ENCODE data around the gene GNG12.

Gene GNG12

DNA sequence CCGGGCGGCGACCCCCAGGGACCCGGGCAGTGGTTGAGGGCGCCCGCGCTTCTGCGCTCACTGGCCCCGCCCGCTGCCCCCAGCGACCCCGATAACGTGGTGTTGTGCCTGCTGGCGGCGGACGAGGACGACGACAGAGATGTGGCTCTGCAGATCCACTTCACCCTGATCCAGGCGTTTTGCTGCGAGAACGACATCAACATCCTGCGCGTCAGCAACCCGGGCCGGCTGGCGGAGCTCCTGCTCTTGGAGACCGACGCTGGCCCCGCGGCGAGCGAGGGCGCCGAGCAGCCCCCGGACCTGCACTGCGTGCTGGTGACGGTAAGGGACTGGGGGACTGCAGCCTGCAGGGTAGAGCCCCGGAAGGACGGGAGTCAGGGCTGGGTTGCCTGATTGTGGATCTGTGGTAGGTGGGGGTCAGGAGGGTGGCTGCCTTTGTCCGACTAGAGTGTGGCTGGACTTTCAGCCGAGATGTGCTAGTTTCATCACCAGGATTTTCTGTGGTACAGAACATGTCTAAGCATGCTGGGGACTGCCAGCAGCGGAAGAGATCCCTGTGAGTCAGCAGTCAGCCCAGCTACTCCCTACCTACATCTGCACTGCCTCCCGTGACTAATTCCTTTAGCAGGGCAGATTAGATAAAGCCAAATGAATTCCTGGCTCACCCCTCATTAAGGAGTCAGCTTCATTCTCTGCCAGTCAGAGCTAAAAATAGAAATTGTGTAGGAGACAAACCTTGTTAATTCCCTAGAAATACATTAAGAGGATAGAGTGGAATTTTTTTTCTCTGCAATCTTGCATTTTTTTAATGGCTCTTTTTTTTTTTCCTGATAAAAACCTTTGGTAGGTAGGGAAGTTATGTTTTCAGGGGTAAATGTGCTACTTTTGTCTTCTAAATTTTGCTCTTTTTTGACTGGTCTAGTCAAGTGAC lies 146.7 kb downstream of the GNG12 start:
- H2AFZ ChIP-seq (ENCODE audit: low read depth, low read length) = peak overlapping the region; percentile 60
- peaks cover 38% of the 10 kb centered on the region for H3K4me1 ChIP-seq (ENCODE audit: insufficient read depth, low read length)
- no peaks in the 10 kb centered on the region for H3K9me3 ChIP-seq (ENCODE audit: low read length)
- H3K27me3 ChIP-seq (ENCODE audit: insufficient read depth, low read length) = no peaks in the 10 kb centered on the region
- H3K36me3 ChIP-seq (ENCODE audit: insufficient read depth, low read length) = peaks cover 25% of the 10 kb centered on the region
- peak overlapping the region; percentile 94 for H3K4me3 ChIP-seq (ENCODE audit: low read length)

DNA sequence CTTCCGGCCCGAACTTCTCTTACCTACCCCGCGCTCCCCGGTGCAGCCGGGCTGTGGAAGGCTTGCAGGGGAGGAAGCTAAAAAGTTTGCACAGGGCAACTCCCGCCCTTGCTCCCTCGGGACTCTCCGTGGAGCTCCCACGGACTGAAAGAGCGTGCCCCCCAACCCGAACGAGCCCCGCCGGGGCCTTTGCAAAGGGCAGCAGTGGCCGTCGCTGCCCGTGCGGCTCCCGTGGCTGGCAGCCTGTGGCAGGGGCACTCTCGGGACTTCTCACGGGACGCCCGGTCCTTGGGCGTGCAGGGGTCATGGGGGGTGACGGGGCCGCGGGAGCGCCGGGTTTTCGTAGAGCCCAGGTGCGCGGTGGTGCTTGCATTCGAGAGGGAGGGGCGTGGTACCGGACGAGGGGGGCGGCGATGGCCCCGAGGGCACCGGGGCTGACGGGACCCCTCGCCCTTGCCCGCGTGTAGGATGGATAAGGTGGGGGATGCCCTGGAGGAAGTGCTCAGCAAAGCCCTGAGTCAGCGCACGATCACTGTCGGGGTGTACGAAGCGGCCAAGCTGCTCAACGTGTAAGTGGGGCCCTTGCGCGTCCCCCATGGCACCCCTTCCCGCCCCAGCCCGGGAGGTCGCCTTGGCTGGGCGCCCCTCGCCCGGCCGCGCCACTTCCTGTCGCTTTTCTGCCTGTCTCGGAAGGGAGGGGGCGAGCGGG lies 147.6 kb downstream of the GNG12 start:
- peaks cover 38% of the 10 kb centered on the region for H3K4me1 ChIP-seq (ENCODE audit: insufficient read depth, low read length)
- H2AFZ ChIP-seq (ENCODE audit: low read depth, low read length) = peak overlapping the region; percentile 60
- peaks cover 25% of the 10 kb centered on the region for H3K36me3 ChIP-seq (ENCODE audit: insufficient read depth, low read length)
- no peaks in the 10 kb centered on the region for H3K9me3 ChIP-seq (ENCODE audit: low read length)
- peak overlapping the region; percentile 94 for H3K4me3 ChIP-seq (ENCODE audit: low read length)
- no peaks in the 10 kb centered on the region for H3K27me3 ChIP-seq (ENCODE audit: insufficient read depth, low read length)

DNA sequence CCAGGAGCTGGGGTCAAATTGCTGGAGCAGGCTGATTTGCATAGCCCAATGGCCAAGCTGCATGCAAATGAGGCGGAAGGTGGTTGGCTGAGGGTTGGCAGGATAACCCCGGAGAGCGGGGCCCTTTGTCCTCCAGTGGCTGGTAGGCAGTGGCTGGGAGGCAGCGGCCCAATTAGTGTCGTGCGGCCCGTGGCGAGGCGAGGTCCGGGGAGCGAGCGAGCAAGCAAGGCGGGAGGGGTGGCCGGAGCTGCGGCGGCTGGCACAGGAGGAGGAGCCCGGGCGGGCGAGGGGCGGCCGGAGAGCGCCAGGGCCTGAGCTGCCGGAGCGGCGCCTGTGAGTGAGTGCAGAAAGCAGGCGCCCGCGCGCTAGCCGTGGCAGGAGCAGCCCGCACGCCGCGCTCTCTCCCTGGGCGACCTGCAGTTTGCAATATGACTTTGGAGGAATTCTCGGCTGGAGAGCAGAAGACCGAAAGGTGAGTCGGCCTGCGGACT lies 148.2 kb downstream of the GNG12 start, which contains the start of gene GADD45A:
Gene GADD45A, plus strand, starts transcription at position 135 of the 491 bp plus-strand sequence. Its CDS starts 294 bp downstream, at position 429.
- Histone ChIP-seq H3K36me3 (ENCODE audit: insufficient read depth, low read length) (peaks cover 25% of the 10 kb centered on the region), H3K9me3 (ENCODE audit: low read length) (no peaks in the 10 kb centered on the region), H3K27me3 (ENCODE audit: insufficient read depth, low read length) (no peaks in the 10 kb centered on the region), H3K4me3 (ENCODE audit: low read length) (peak within 1 kb of the TSS; percentile 94), H2AFZ (ENCODE audit: low read depth, low read length) (peak within 1 kb of the TSS; percentile 60), H3K4me1 (ENCODE audit: insufficient read depth, low read length) (peaks cover 38% of the 10 kb centered on the region)

DNA sequence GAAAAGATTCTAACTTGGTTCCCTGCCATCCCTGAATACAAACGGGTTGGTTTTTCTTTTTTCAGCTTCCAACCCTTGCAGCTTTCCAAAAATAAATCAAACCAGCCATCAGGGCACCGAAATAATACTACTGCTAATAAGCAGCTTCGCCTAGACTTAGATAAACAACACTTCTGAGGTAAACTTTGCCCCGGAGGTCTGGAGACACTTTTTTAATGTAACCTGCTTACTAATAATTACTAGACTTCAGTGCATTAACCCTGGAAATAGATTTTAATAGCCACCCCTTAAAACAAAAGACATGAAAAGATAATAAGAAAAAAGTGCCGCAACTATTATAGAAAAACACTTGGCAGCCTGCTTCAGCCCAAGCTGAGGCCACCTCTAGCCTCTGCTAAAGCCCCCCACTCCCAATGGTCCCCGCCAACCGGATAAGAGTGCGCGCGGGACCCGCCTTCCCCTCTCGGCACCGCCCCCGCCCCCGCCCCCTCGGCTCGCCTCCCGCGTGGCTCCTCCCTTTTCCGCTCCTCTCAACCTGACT lies 148.7 kb downstream of the GNG12 start:
- Histone ChIP-seq H3K4me3 (ENCODE audit: low read length) (peak overlapping the region; percentile 5), H3K27me3 (ENCODE audit: insufficient read depth, low read length) (no peaks in the 10 kb centered on the region), H3K9me3 (ENCODE audit: low read length) (no peaks in the 10 kb centered on the region), H2AFZ (ENCODE audit: low read depth, low read length) (peak overlapping the region; percentile 34), H3K36me3 (ENCODE audit: insufficient read depth, low read length) (peaks cover 24% of the 10 kb centered on the region), H3K4me1 (ENCODE audit: insufficient read depth, low read length) (peaks cover 37% of the 10 kb centered on the region)

DNA sequence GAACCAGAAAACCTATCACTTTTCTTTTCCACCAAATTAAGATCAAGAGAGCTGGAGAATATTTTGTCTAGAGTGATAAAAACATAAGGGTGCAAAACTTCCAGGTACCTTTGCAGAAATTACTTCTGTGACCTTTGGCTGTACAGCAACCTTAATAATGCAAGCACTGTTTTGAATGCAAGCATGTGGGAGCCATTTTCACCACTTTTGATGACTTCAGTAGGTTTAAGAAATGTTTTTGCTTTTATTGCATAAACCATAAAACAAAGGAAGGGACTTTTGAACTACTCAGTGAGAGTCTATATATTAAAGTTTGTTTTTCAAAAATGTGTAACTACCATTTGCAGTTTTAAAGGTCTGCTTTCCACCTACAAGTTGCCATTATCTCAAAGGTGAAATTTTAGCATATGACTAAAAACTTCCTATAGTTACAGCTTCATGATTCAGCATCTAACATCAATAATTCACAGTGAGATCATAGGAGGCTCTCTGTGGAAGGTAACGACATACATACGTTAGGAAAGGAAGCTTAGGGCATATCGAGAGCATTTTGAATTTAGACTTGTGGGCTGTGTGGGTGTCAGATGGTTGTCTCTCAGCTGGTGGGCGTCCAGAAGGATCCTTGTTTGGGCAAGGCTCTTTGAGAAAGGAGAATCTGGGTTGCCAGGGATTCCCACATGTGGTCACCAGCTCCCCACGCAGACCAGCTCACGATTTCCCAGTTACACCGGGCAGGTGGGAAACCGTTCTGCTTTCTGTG lies 149.3 kb downstream of the GNG12 start:
- peak overlapping the region; percentile 34 for H2AFZ ChIP-seq (ENCODE audit: low read depth, low read length)
- no peaks in the 10 kb centered on the region for H3K27me3 ChIP-seq (ENCODE audit: insufficient read depth, low read length)
- no peak overlapping the region for H3K4me3 ChIP-seq (ENCODE audit: low read length)
- H3K36me3 ChIP-seq (ENCODE audit: insufficient read depth, low read length) = peaks cover 18% of the 10 kb centered on the region
- no peaks in the 10 kb centered on the region for H3K9me3 ChIP-seq (ENCODE audit: low read length)
- H3K4me1 ChIP-seq (ENCODE audit: insufficient read depth, low read length) = peaks cover 30% of the 10 kb centered on the region

DNA sequence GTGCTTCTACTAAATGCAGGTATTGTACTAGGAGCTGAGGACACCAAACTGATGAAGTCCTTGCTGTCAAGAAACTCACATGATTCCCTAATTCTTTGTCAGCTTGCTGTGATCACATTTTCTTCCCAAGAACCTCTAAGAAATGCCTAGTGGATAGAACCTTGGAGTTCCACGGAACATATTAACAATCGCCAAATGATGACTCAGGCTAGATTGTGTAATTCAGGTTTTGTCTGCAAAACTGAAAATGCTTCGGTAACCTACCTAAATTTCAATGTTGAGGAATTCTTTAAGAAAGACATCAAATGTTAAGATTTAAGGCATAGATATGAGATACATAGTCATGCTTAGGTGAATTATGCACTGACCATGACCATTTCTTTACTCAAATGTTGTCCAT lies 150.0 kb downstream of the GNG12 start:
- Histone ChIP-seq H3K4me1 (ENCODE audit: insufficient read depth, low read length) (peaks cover 25% of the 10 kb centered on the region), H3K4me3 (ENCODE audit: low read length) (no peak overlapping the region), H3K9me3 (ENCODE audit: low read length) (no peaks in the 10 kb centered on the region), H3K36me3 (ENCODE audit: insufficient read depth, low read length) (peaks cover 12% of the 10 kb centered on the region), H2AFZ (ENCODE audit: low read depth, low read length) (no peak overlapping the region), H3K27me3 (ENCODE audit: insufficient read depth, low read length) (no peaks in the 10 kb centered on the region)

DNA sequence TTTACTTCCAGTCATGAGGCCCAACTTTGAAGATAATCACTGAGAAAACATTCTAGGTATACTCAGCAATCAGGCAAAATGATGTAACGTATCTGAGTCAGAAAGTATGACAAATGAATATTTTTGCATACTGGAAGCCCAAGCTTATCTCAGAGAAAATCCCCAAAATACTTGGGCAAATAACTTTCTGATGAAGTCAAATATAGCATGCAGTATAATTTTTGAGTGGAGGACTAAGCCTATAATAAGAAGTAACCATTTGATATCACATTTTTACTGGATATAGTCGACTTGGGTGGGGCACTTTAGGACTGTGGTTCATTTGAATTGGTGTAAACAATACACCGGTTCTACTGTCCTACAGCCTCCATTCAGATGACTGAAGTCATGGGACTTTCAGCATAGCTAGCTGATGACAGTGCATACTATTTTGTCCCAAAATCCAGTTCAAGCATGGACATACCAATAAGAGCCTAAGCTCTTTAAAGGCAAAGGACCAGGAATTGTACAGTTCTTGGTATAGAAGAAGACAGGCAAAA lies 150.5 kb downstream of the GNG12 start:
- Histone ChIP-seq H3K4me3 (ENCODE audit: low read length) (no peak overlapping the region), H3K4me1 (ENCODE audit: insufficient read depth, low read length) (peaks cover 19% of the 10 kb centered on the region), H3K36me3 (ENCODE audit: insufficient read depth, low read length) (peaks cover 7% of the 10 kb centered on the region), H3K9me3 (ENCODE audit: low read length) (no peaks in the 10 kb centered on the region), H2AFZ (ENCODE audit: low read depth, low read length) (no peak overlapping the region), H3K27me3 (ENCODE audit: insufficient read depth, low read length) (no peaks in the 10 kb centered on the region)

DNA sequence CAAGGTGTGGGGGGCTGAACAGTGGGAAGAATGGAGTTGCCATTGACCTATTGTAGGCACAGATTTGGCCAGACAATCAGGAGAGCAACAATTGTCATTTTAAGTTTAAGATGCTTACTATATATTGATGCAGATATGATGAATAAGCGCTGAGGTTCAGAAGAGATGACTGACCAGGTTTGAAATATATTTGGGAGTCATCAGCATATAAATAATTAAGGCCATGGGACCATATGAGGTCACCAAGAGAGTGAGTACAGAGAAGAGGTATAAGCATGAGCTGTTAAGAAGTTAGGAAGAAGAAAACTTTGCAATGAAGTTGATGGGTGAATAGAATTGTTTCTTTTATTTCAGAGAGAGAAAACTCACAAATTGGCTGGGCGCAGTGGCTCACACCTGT lies 152.8 kb downstream of the GNG12 start:
- Histone ChIP-seq H3K4me3 (ENCODE audit: low read length) (no peak overlapping the region), H3K4me1 (ENCODE audit: insufficient read depth, low read length) (peaks cover 8% of the 10 kb centered on the region), H3K36me3 (ENCODE audit: insufficient read depth, low read length) (no peaks in the 10 kb centered on the region), H3K27me3 (ENCODE audit: insufficient read depth, low read length) (no peaks in the 10 kb centered on the region), H2AFZ (ENCODE audit: low read depth, low read length) (no peak overlapping the region), H3K9me3 (ENCODE audit: low read length) (no peaks in the 10 kb centered on the region)

DNA sequence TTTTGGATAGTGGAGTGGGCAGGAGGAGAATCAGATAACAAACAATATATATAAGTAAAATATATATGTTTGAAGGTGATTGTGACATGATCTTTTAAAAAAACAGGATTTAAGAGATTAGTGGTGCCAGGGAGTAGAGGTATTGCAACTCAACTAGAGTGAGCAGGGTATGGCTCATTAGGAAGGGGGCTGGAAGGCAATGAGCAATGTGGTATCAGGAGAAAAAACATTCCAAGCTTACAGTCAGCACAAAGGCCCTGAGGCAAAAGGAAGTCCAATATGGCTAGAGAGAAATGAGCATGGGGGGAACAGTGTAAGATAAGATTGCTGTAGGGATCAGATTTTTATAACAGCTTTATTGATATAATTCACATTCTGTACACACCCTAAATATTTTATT lies 153.6 kb downstream of the GNG12 start:
- Histone ChIP-seq H3K27me3 (ENCODE audit: insufficient read depth, low read length) (no peaks in the 10 kb centered on the region), H3K4me3 (ENCODE audit: low read length) (no peak overlapping the region), H2AFZ (ENCODE audit: low read depth, low read length) (no peak overlapping the region), H3K4me1 (ENCODE audit: insufficient read depth, low read length) (peaks cover 10% of the 10 kb centered on the region), H3K9me3 (ENCODE audit: low read length) (no peaks in the 10 kb centered on the region), H3K36me3 (ENCODE audit: insufficient read depth, low read length) (no peaks in the 10 kb centered on the region)

DNA sequence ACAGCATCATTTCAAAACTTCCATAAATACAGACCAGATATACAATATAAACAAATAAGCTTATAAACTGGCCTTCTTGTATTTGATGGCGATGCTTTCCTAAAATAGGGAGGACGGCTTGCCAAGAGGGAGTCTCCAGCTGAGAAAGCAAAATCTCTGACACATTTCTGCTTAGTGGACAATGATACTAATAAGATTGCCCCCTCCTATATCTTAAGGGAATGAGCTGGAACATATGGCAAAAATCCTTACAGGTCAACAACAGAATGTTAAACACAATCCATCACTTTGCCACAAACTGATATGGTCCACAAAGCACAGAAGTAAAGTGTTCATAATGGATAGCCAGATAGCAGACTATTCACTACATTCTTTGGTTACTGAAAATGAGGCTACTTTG lies 155.3 kb downstream of the GNG12 start:
- Histone ChIP-seq H3K36me3 (ENCODE audit: insufficient read depth, low read length) (no peaks in the 10 kb centered on the region), H3K4me1 (ENCODE audit: insufficient read depth, low read length) (peaks cover 4% of the 10 kb centered on the region), H3K27me3 (ENCODE audit: insufficient read depth, low read length) (no peaks in the 10 kb centered on the region), H3K9me3 (ENCODE audit: low read length) (no peaks in the 10 kb centered on the region), H2AFZ (ENCODE audit: low read depth, low read length) (no peak overlapping the region), H3K4me3 (ENCODE audit: low read length) (no peak overlapping the region)

DNA sequence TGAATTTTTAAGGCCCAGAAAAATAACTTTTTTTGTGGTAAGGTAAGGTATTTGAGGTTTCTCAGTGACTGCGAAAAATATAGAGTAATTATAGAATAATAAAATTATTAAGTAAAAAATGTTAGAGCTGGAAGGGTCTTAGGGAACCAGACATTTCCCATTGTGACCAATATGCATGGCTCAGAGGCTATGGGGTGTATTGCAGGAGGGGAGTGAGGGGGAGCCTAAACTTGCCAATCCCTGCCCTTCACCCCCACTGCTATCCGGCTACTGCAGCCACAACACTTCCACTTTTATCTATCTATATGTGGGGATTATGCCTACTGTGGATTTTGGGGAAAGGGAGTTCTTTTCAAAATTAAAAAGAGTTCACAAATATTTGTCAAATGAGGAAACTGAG lies 155.9 kb downstream of the GNG12 start:
- H3K4me3 ChIP-seq (ENCODE audit: low read length) = no peak overlapping the region
- no peaks in the 10 kb centered on the region for H3K36me3 ChIP-seq (ENCODE audit: insufficient read depth, low read length)
- peaks cover 4% of the 10 kb centered on the region for H3K4me1 ChIP-seq (ENCODE audit: insufficient read depth, low read length)
- H3K27me3 ChIP-seq (ENCODE audit: insufficient read depth, low read length) = no peaks in the 10 kb centered on the region
- H3K9me3 ChIP-seq (ENCODE audit: low read length) = no peaks in the 10 kb centered on the region
- H2AFZ ChIP-seq (ENCODE audit: low read depth, low read length) = no peak overlapping the region

DNA sequence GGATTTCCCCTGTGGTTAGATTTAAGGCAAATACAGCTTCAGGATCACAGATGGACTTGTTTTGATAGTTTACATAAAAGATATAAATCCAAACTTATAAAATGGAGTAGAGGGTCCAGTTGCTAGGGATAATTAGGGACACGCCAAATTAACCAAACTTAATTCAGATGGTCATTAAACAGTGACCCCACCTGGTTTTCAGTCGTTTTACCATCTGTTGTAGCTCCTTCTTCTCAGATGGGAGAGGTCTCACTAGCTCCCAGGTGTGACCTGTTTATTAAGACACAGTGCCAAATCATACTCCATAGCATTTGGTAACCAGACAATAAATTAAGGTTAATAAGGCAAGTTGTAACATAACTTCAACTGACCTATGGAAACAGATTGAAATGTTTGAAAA lies 156.3 kb downstream of the GNG12 start:
- Histone ChIP-seq H3K4me1 (ENCODE audit: insufficient read depth, low read length) (peaks cover 4% of the 10 kb centered on the region), H2AFZ (ENCODE audit: low read depth, low read length) (no peak overlapping the region), H3K36me3 (ENCODE audit: insufficient read depth, low read length) (no peaks in the 10 kb centered on the region), H3K9me3 (ENCODE audit: low read length) (no peaks in the 10 kb centered on the region), H3K27me3 (ENCODE audit: insufficient read depth, low read length) (no peaks in the 10 kb centered on the region), H3K4me3 (ENCODE audit: low read length) (no peak overlapping the region)
